Inferior parietal cortex (tissue), 1 donor: ENCODE data around the gene IFITM5.
"Not testable (repeated sequence)": the region's sequence is repeated elsewhere in the genome, so short reads cannot be mapped to it uniquely, and the experiment has no call there.

ENCODE experiments used
- DNase-seq: peaks from one replicate; pipeline ENCODE4 v3.0.0-alpha.2; 2016; ENCODE audit errors: extremely low spot score

IFITM5 gene

DNA sequence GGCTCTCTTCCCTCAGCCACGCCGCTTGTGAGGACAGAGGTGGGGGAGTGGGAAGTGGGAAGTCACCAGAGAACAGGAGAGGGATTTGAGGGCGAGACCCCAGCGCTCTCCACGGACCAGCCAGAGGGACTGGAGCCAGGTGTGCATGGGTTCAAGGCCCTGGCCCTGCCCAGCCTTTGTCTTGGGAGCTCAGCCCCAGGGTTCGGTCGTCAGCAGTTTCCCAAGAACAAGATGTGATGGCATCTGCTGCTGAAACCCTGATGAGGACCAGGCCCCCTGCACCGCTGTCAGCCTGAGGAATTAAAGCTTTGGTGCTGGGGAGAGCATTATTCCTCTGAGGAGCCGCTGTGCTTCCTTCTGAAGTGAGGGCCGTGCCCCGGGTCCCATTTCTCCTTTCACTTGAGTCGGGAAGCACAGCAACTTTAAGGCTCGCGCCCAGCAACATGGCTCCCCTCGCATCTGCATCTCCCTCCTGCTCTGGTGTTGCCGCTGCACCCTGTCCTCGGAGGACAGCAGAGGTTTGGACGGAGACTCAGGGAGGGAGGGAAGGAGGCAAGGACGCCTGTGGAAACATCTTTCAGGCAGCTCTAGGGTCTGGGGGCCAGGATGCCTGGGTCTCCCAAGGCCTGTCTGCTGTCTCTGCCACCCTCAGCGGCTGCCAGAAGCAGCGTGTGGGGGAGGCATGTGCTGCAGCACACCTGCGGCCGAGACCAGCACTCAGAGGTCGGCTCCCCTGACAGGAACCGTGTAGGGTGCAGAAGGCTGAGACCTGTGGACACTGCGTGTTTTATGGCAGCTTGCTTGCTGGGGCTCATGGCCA lies 3.8 kb downstream of the IFITM5 start:
- DNase-seq, result no peak

DNA sequence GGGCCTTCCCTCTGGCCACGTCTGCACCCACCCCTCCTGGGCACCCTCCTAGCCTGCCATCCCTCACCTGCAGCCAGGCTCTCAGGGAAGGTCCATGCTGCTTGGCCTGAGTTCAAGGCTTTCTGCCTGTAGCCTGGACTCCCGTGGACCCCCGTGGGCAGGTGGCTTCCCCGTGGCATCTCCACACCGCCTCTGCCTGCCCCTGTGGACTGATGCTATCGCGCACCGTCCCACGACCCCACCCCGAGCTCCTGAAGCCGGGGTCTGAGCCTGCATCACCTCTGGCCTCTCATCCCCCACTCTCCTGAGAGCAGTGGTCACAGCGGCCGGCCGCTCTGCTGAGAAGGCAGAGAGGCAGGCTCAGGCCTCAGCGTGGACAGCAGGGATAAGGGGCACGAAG lies 4.5 kb downstream of the IFITM5 start:
- no peak for DNase-seq

DNA sequence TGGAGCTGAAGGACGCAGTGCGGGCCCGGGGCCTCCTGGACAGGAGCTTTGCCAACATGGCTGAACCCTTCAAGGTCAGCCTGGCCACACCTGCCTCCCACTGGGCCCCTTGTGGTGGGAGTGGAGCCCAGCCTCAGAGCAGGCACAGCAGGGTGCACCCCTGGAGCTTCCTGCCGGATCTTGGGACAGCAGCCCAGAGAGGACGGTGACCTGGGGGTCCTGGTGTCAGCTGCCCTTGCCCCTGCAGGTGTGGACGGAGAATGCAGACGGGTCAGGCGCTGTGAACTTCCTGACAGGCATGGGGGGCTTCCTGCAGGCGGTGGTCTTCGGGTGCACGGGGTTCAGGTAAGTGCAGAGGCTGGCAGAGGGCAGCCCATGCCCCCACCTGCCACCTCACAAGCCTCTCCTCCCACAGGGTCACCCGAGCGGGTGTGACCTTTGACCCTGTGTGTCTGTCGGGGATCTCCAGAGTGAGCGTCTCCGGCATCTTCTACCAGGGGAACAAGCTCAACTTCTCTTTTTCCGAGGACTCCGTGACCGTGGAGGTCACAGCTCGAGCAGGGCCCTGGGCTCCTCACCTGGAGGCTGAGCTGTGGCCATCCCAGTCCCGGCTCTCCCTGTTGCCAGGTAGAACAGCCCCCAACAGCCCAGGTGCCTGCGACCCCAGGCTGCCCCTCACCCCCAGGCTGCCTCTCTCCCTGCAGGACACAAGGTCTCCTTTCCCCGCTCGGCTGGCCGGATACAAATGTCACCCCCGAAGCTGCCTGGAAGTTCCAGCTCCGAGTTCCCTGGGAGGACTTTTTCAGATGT lies 5.3 kb downstream of the IFITM5 start:
- no peak for DNase-seq

- no peak for DNase-seq
Observed at GRCh38 chr11:293271-293851, 6.0 kb downstream of the IFITM5 start.

GRCh38 chr11:292211-293121 lies 6.9 kb downstream of the IFITM5 start:
- DNase-seq, result no peak

DNA sequence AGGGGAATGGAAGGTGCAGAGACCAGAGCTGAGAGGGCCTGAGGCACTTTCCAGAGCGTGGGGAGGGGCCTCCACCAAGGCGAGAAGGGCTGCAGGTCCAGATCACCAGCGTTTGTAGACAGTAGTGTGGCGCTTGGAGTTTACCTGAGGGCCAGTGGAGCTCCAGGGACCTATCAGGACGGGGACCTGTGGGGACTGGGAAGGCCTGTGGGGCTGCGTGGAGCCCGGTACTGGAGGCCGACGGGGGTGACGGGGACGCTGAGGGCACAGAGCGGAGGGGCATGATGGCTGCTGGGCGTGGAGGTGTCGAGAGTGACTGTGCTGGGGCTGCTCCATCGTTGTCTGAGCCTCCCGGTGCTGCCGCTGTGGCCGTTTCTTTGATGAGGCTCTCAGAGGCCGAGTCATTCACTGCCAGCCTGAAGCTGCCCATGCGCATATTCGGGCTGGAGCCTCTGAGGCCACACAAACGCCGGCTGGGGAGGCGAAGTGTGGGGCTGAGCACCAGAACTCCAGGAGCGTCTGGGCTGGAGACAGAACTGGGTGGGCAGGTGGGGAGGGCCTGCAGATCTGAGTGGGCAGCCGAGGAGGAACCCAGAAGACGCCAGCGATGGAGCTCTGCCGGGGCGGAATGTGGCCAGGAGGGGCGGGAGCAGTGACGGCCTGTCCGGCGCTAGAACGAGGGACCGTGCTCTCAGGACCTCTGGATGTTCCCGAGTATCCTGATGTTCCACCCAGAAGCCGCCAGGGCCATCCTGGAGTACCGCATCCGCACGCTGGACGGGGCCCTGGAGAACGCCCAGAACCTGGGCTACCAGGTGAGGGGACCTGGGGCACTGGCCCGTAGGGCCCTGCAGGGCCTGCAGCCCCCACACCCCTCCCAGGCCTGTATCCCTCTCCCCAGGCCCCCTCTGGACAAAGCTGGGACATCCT lies 7.8 kb downstream of the IFITM5 start:
- DNase-seq, result no peak

DNA sequence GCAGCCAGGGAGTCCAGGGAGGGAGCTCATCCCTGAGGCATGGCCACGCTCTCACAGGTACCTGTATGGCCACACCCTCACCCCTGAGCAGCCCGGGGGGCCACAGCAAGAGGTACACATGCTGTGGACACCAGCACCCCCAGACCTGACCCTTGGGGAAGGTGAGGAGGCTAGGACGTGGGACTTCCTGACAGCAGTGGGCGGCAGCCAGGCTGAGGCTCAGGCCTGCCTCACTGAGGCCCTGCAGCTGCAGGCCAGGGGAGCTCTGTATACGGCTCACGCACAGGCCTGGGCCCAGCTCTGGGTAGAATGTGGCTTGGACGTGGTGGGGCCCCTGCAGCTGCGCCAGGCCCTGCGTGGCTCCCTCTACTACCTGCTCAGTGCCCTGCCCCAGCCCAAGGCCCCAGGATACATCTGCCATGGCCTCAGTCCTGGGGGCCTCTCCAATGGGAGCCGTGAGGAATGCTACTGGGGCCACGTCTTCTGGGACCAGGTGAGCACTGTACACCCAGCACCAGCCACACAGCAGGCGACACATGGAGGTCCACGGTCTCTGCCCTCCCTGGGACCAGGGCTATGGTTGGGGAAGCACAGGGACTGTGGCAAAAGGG lies 8.6 kb downstream of the IFITM5 start:
- no peak for DNase-seq

- DNase-seq, result no peak
Observed at GRCh38 chr11:289712-290620, 9.4 kb downstream of the IFITM5 start.

- DNase-seq, result no peak
Observed at GRCh38 chr11:289398-289711, 10.0 kb downstream of the IFITM5 start.

GRCh38 chr11:288478-289397 lies 10.6 kb downstream of the IFITM5 start, which contains the start of gene PGGHG:
Gene PGGHG, plus strand, starts transcription at chr11:289126. Its CDS starts 691 bp downstream, at chr11:289817.
- DNase-seq, result no peak

DNA sequence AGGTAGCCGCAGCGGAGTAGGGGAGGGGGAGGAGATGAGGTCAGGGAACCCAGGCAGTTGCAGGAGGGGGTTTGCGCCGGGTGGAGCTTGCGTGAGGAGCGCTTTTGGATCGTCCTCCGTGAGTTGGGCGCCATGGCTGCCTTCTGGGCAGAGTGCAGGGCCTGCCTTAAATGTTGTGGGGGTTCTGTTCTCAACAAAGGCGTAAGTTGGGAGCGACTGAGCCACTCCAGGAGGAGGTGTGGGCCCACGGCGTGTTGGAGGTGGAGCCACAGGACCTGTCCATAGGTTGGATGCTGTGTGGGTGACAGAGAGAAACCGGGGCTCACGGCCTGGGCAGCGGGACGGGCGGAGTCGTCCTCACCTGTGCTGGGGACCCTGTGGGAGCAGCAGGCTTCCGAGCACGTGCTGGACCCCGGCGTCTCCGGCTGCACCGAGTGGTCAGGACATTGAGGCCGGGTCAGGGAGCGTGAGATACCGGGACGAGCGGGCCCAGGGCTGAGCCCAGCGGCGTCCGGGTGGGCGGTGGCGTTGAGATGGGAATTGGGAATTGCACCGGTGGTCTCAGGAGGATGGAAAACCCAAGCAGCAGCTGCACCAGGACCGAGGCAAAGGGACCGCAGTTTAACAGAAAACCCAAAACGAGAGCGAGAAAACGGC lies 11.4 kb downstream of the IFITM5 start:
- DNase-seq, result no peak

GRCh38 chr11:286977-287820 lies 12.1 kb downstream of the IFITM5 start:
- DNase-seq, result not testable (repeated sequence)

GRCh38 chr11:285894-286220 lies 13.5 kb downstream of the IFITM5 start:
- no peak for DNase-seq

- DNase-seq, result no peak
Observed at GRCh38 chr11:285021-285893, 14.1 kb downstream of the IFITM5 start.
